Measurements from ENCODE around the gene NID2. TPM values are rescaled to one million over a fixed set of nuclear protein-coding genes. Genes with fewer than 3 reads are reported as not detected.
A peak's percentile ranks its signal among the peaks of the same experiment; 100 is the strongest.

Gene NID2
- polyA plus RNA-seq, 4 donors, result 103 to 133 (median 112) TPM

- no peak for DNase-seq (ENCODE audit: low read depth in 4 of 4, low spot score in 3 of 4)
These were observed 63.2 kb downstream of the NID2 start for GRCh38 chr14:52005625-52006024.

GRCh38 chr14:52003324-52003723 is 65.5 kb downstream of the NID2 start:
- DNase-seq (ENCODE audit: low read depth in 4 of 4, low spot score in 3 of 4), result no peak

- no peak for DNase-seq (ENCODE audit: low read depth in 4 of 4, low spot score in 3 of 4)
These were observed 66.3 kb downstream of the NID2 start for GRCh38 chr14:52002542-52002941.

- no peak for DNase-seq (ENCODE audit: low read depth in 4 of 4, low spot score in 3 of 4)
These were observed 68.2 kb downstream of the NID2 start for GRCh38 chr14:52000696-52001095.

GRCh38 chr14:52000019-52000582 is 68.8 kb downstream of the NID2 start:
- no peak for DNase-seq (ENCODE audit: low read depth in 4 of 4, low spot score in 3 of 4)

- no peak for DNase-seq (ENCODE audit: low read depth in 4 of 4, low spot score in 3 of 4)
These were observed 69.8 kb downstream of the NID2 start for GRCh38 chr14:51999084-51999483.

- no peak for DNase-seq (ENCODE audit: low read depth in 4 of 4, low spot score in 3 of 4)
These were observed 70.5 kb downstream of the NID2 start for GRCh38 chr14:51998348-51998747.

GRCh38 chr14:51996148-51996746 is 72.6 kb downstream of the NID2 start:
- DNase-seq (ENCODE audit: low read depth in 4 of 4, low spot score in 3 of 4), result no peak

- no peak for DNase-seq (ENCODE audit: low read depth in 4 of 4, low spot score in 3 of 4)
These were observed 75.5 kb downstream of the NID2 start for GRCh38 chr14:51993285-51993920.

- no peak for DNase-seq (ENCODE audit: low read depth in 4 of 4, low spot score in 3 of 4)
These were observed 78.4 kb downstream of the NID2 start for GRCh38 chr14:51990488-51990887.

GRCh38 chr14:51989293-51990234 is 79.3 kb downstream of the NID2 start, which contains the start of gene RTRAF:
Gene RTRAF, plus strand, starts transcription at chr14:51989546. Its CDS starts 94 bp downstream, at chr14:51989640.
- DNase-seq (ENCODE audit: low read depth in 4 of 4, low spot score in 3 of 4), result peak; percentile 83 to 87 (median 85)

GRCh38 chr14:51988221-51988620 is 80.6 kb downstream of the NID2 start:
- no peak for DNase-seq (ENCODE audit: low read depth in 4 of 4, low spot score in 3 of 4)

- DNase-seq (ENCODE audit: low read depth in 4 of 4, low spot score in 3 of 4), result no peak
These were observed 87.5 kb downstream of the NID2 start for GRCh38 chr14:51981218-51981854.

- peak; percentile 61 to 75 (median 72) for DNase-seq (ENCODE audit: low read depth in 4 of 4, low spot score in 3 of 4)
These were observed 89.7 kb downstream of the NID2 start for GRCh38 chr14:51979088-51979709.

- no peak for DNase-seq (ENCODE audit: low read depth in 4 of 4, low spot score in 3 of 4)
These were observed 90.2 kb downstream of the NID2 start for GRCh38 chr14:51978681-51979085.

- no peak for DNase-seq (ENCODE audit: low read depth in 4 of 4, low spot score in 3 of 4)
These were observed 91.8 kb downstream of the NID2 start for GRCh38 chr14:51977075-51977474.

- no peak for DNase-seq (ENCODE audit: low read depth in 4 of 4, low spot score in 3 of 4)
These were observed 96.3 kb downstream of the NID2 start for GRCh38 chr14:51972566-51972965.

GRCh38 chr14:51969852-51970540 is 98.9 kb downstream of the NID2 start:
- DNase-seq (ENCODE audit: low read depth in 4 of 4, low spot score in 3 of 4), result no peak

- no peak for DNase-seq (ENCODE audit: low read depth in 4 of 4, low spot score in 3 of 4)
These were observed 101.3 kb downstream of the NID2 start for GRCh38 chr14:51967521-51967920.
